Natural killer cell (primary cell): ENCODE measurements around the gene HPS4. TPM values are rescaled to one million over a fixed set of nuclear protein-coding genes. Genes with fewer than 3 reads are reported as not detected.

Experiments
- ATAC-seq, 3 donors: fragments of 150-1000 bp in 2 of 3; fragments of 200-7000 bp in 1 of 3; cut with Tn5 transposase; 1 replicate in 1 of 3; 2 replicates in 2 of 3; pipeline ENCODE4 v1.10.0; 2021; ENCODE audit warnings: mild to moderate bottlenecking in 2 of 3, moderate library complexity in 2 of 3
- DNase-seq, 2 donors: peaks; one replicate each; pipeline versions ENCODE4 v3.0.0 to v3.0.0-alpha.2; 2013 to 2021; ENCODE audit warnings: mixed read lengths in 1 of 2
- H3K27ac ChIP-seq: one replicate; pipeline ENCODE4 v1.5.1; 2013; ENCODE audit warnings: mild to moderate bottlenecking, low read length
- H3K27me3 ChIP-seq: one replicate; pipeline ENCODE4 v1.6.1; 2013; ENCODE audit warnings: low read length; ENCODE audit not compliant: control insufficient read depth, insufficient read depth
- H3K36me3 ChIP-seq: one replicate; pipeline ENCODE4 v1.6.1; 2013; ENCODE audit warnings: low read length; ENCODE audit not compliant: control insufficient read depth, insufficient read depth
- H3K4me1 ChIP-seq: one replicate; pipeline ENCODE4 v1.6.1; 2013; ENCODE audit warnings: low read length; ENCODE audit not compliant: control insufficient read depth, insufficient read depth
- H3K4me3 ChIP-seq: one replicate; pipeline ENCODE4 v1.5.1; 2013; ENCODE audit warnings: low read length
- H3K9me3 ChIP-seq: one replicate; pipeline ENCODE4 v1.6.1; 2013; ENCODE audit warnings: low read length; ENCODE audit not compliant: control insufficient read depth, insufficient read depth
- H3K27ac Mint-ChIP-seq, 2 donors: one replicate each; pipeline ENCODE4 v1.8.0; 2022; ENCODE audit warnings: mild to moderate bottlenecking in 2 of 2, mixed read lengths in 2 of 2, moderate library complexity in 1 of 2
- H3K27me3 Mint-ChIP-seq, 2 donors: one replicate each; pipeline ENCODE4 v1.8.0; 2022; ENCODE audit warnings: low read depth in 2 of 2, mixed read lengths in 2 of 2
- H3K36me3 Mint-ChIP-seq: one replicate; pipeline ENCODE4 v1.8.0; 2022; ENCODE audit warnings: mixed read lengths
- H3K4me1 Mint-ChIP-seq, 2 donors: one replicate each; pipeline ENCODE4 v1.8.0; 2022; ENCODE audit warnings: mixed read lengths in 2 of 2
- H3K4me3 Mint-ChIP-seq: one replicate; pipeline ENCODE4 v1.8.0; 2022; ENCODE audit warnings: mild to moderate bottlenecking, moderate library complexity, mixed read lengths
- H3K9me3 Mint-ChIP-seq, 2 donors: one replicate each; pipeline ENCODE4 v1.8.0; 2022; ENCODE audit warnings: mixed read lengths in 2 of 2
- CTCF ChIP-seq: fragments of 200-600 bp; IDR thresholded peaks from one replicate; pipeline ENCODE4 v1.8.0; 2022; ENCODE audit warnings: antibody characterized with exemption
- WGBS: methylation state at CpG from one replicate; pipeline ENCODE4 v1.1.7; 2013; ENCODE audit warnings: missing lambda C conversion rate; ENCODE audit not compliant: insufficient coverage; 5-methylcytosine and 5-hydroxymethylcytosine counted together
- intact Hi-C: fragments of 100-400 bp; cut with micrococcal nuclease; formaldehyde crosslinking; loops from one replicate; pipeline ENCODE4 v1.14.2; 2022
- total RNA-seq, 4 donors: library from RNA; stranded (reverse); fragments of 120-200 nt in 1 of 4; gene quantifications; one replicate each; pipeline versions ENCODE4 v1.2.3 to v1.2.4, GENCODE V29; 2013 to 2022

Gene HPS4
- total RNA-seq, 3 donors from 2014 or later (not counting 1 experiment from before 2014, with no cell fraction given): 44.8 to 53.6 (median 50.7) TPM

- Mint-ChIP-seq H3K36me3 (peaks cover 24% of the 10 kb centered on the region), H3K4me3 (no peak overlapping the region), H3K4me1 (no peaks in the 10 kb centered on the region), H3K27ac (no peak overlapping the region), H3K27me3 (no peaks in the 10 kb centered on the region), H3K9me3 (no peaks in the 10 kb centered on the region)
- no peak overlapping the region for H3K4me3 ChIP-seq
- no peaks in the 10 kb centered on the region for H3K9me3 ChIP-seq
- intact Hi-C loops: no loop called here
- no peaks in the 10 kb centered on the region for H3K27me3 ChIP-seq
- ATAC-seq (no peak), DNase-seq (no peak)
- no peak for TF ChIP-seq CTCF
- WGBS: 92% methylated on average over 5 of the region's 5 CpGs
- H3K4me1 ChIP-seq: no peaks in the 10 kb centered on the region
- H3K27ac ChIP-seq: no peak overlapping the region
- H3K36me3 ChIP-seq: peaks cover 70% of the 10 kb centered on the region
Measured at GRCh38 chr22:26466196-26466595, 17.4 kb downstream of the HPS4 start.

- H3K27ac Mint-ChIP-seq: no peak overlapping the region
- DNase-seq (no peak), ATAC-seq (no peak)
- H3K4me3 ChIP-seq: no peak overlapping the region
- no peaks in the 10 kb centered on the region for H3K9me3 ChIP-seq
- H3K36me3 ChIP-seq: peaks cover 55% of the 10 kb centered on the region
- no peaks in the 10 kb centered on the region for H3K4me1 ChIP-seq
- no peaks in the 10 kb centered on the region for H3K27me3 Mint-ChIP-seq
- H3K27ac ChIP-seq: no peak overlapping the region
- WGBS: 95% methylated on average over 7 of the region's 7 CpGs
- H3K4me1 Mint-ChIP-seq: no peaks in the 10 kb centered on the region
- H3K4me3 Mint-ChIP-seq: no peak overlapping the region
- no peaks in the 10 kb centered on the region for H3K9me3 Mint-ChIP-seq
- intact Hi-C loops: no loop called here
- no peak for TF ChIP-seq CTCF
- H3K27me3 ChIP-seq: no peaks in the 10 kb centered on the region
- H3K36me3 Mint-ChIP-seq: peaks cover 23% of the 10 kb centered on the region
Measured at GRCh38 chr22:26464312-26464711, 19.3 kb downstream of the HPS4 start.

- Mint-ChIP-seq H3K27me3 (no peaks in the 10 kb centered on the region), H3K4me3 (no peak overlapping the region), H3K9me3 (no peaks in the 10 kb centered on the region), H3K27ac (no peak overlapping the region), H3K36me3 (peaks cover 17% of the 10 kb centered on the region), H3K4me1 (no peaks in the 10 kb centered on the region)
- Histone ChIP-seq H3K4me3 (no peak overlapping the region), H3K27me3 (no peaks in the 10 kb centered on the region), H3K36me3 (peaks cover 54% of the 10 kb centered on the region), H3K4me1 (no peaks in the 10 kb centered on the region), H3K9me3 (no peaks in the 10 kb centered on the region), H3K27ac (no peak overlapping the region)
- intact Hi-C loops: no loop called here
- 90% methylated on average over 9 of the region's 9 CpGs for WGBS
- TF ChIP-seq CTCF: no peak
- DNase-seq (no peak), ATAC-seq (no peak)
Measured at GRCh38 chr22:26463688-26464087, 19.9 kb downstream of the HPS4 start.

- no peaks in the 10 kb centered on the region for H3K4me1 Mint-ChIP-seq
- no peaks in the 10 kb centered on the region for H3K9me3 Mint-ChIP-seq
- no peak for TF ChIP-seq CTCF
- WGBS: 90% methylated on average over 10 of the region's 10 CpGs
- intact Hi-C loops: no loop called here
- no peak overlapping the region for H3K27ac ChIP-seq
- no peak overlapping the region for H3K4me3 ChIP-seq
- peaks cover 52% of the 10 kb centered on the region for H3K36me3 ChIP-seq
- H3K9me3 ChIP-seq: no peaks in the 10 kb centered on the region
- peaks cover 12% of the 10 kb centered on the region for H3K36me3 Mint-ChIP-seq
- no peaks in the 10 kb centered on the region for H3K27me3 ChIP-seq
- H3K27me3 Mint-ChIP-seq: no peaks in the 10 kb centered on the region
- H3K4me1 ChIP-seq: no peaks in the 10 kb centered on the region
- DNase-seq: no peak
- no peak for ATAC-seq
- no peak overlapping the region for H3K27ac Mint-ChIP-seq
- no peak overlapping the region for H3K4me3 Mint-ChIP-seq
Measured at GRCh38 chr22:26463101-26463661, 20.4 kb downstream of the HPS4 start.
